Sigmoid colon (tissue), 7 donors: ENCODE measurements around the gene CDH20. TPM values are rescaled to one million over a fixed set of nuclear protein-coding genes. Genes with fewer than 3 reads are reported as not detected.
"Not testable (repeated sequence)": the region's sequence is repeated elsewhere in the genome, so short reads cannot be mapped to it uniquely, and the experiment has no call there.

Experiments
- DNase-seq: peaks from one replicate; pipeline ENCODE4 v3.0.0-alpha.2; 2019
- H3K27ac ChIP-seq, 4 donors: fragments of 200-600 bp; sonication (generic); one replicate each; pipeline ENCODE4 v1.5.1; 2016 to 2019; ENCODE audit warnings: mild to moderate bottlenecking in 1 of 4
- H3K27me3 ChIP-seq, 3 donors: fragments of 200-600 bp; sonication (generic); one replicate each; pipeline ENCODE4 v1.5.1; 2019; ENCODE audit warnings: mild to moderate bottlenecking in 1 of 3
- H3K36me3 ChIP-seq, 4 donors: fragments of 200-600 bp; sonication (generic); one replicate each; pipeline ENCODE4 v1.5.1; 2016 to 2019
- H3K4me1 ChIP-seq, 4 donors: fragments of 200-600 bp; sonication (generic); one replicate each; pipeline ENCODE4 v1.5.1; 2017 to 2019
- H3K4me3 ChIP-seq, 4 donors: fragments of 200-600 bp; sonication (generic); one replicate each; pipeline ENCODE4 v1.5.1; 2017 to 2019; ENCODE audit warnings: mild to moderate bottlenecking in 2 of 4, moderate library complexity in 1 of 4
- H3K9me3 ChIP-seq, 4 donors: fragments of 200-600 bp in 3 of 4; sonication (generic) in 3 of 4; one replicate each; pipeline versions ENCODE4 v1.5.1 to v1.6.1; 2013 to 2019
- EP300 ChIP-seq, 4 donors: sonication (generic); formaldehyde crosslinking; IDR thresholded peaks; one replicate each; pipeline ENCODE4 v1.6.1; 2017; ENCODE audit warnings: antibody characterized with exemption in 4 of 4
- POLR2A ChIP-seq, 2 donors: fragments of 450-650 bp; IDR thresholded peaks; one replicate each; pipeline ENCODE4 v1.6.1; 2016; ENCODE audit warnings: antibody characterized with exemption in 2 of 2, mild to moderate bottlenecking in 2 of 2, moderate library complexity in 2 of 2
- POLR2AphosphoS5 ChIP-seq, 4 donors: sonication (generic); formaldehyde crosslinking; IDR thresholded peaks; one replicate each; pipeline ENCODE4 v1.6.1; 2017; ENCODE audit warnings: antibody characterized with exemption in 4 of 4
- WGBS, 2 donors: extraction: QIAGEN DNeasy Blood & Tissue Kit; methylation state at CpG; one replicate each; pipeline ENCODE4 v1.1.7; 2013; 5-methylcytosine and 5-hydroxymethylcytosine counted together
- intact Hi-C: fragments of 100-400 bp; cut with DNase I; formaldehyde crosslinking; loops from one replicate; pipeline ENCODE4 v1.15.1; 2023
- polyA plus RNA-seq, 3 donors: library from polyadenylated mRNA; stranded (reverse); fragments of 200-250 nt; gene quantifications; one replicate each; pipeline ENCODE4 v1.2.3, GENCODE V29; 2013
- total RNA-seq, 4 donors: library from RNA; depleted of rRNA; stranded (reverse); fragments of >200 nt; gene quantifications; one replicate each; pipeline ENCODE4 v1.1.0, GENCODE V29; 2016
- TF ChIP-seq, protein P1 (sequence below), 4 experiments: fragments of 450-650 bp in 3 of 4; fragments of 200-600 bp in 1 of 4; IDR thresholded peaks; one replicate each; pipeline ENCODE4 v1.5.1; 2016 to 2019; ENCODE audit warnings: antibody characterized with exemption in 4 of 4, mild to moderate bottlenecking in 3 of 4, moderate library complexity in 2 of 4
- donor health status: healthy with polysubstance abuse.
- donor health status: Bipolar disorder and iron deficiency.
- donor health status: healthy.

Gene CDH20
- total and polyA plus RNA-seq, 7 donors = under 0.01 to 0.33 (median 0.21) TPM; not detected in 3

DNA sequence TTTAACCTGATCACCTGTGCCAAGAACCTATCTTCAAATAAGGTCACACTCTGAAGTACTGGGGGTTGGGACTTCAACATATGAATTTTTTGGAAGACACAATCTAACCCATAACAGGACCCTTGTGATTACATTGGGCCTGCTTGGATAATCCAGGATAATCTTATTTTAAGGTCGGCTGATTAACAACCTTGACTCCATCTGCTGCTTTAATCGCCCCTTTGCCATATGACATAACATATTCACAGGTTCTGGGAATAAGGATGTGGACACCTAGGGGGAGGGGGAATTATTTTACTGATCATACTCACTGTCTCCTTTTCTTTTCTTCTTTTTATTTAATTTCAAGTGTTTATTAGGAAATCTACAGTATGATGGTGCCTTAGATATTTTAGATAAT is 34.8 kb downstream of the CDH20 start:
- Histone ChIP-seq H3K36me3 (no peaks in the 10 kb centered on the region), H3K4me3 (no peak overlapping the region)
- no peak for DNase-seq

DNA sequence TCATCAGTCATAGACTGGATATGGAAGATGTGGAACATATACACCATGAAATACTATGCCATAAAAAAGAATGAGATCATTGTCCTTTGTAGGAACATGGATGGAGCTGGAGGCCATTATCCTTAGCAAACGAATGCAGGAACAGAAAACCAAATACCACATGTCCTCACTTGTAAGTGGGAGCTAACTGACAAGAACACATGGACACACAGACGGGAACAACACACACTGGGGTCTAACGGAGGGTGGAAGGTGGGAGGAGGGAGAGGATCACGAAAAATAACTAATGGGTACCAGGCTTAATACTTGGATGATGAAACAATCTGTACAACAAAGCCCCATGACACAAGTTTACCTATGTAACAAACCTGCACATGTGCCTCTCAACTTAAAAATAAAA is 36.4 kb downstream of the CDH20 start:
- not testable (repeated sequence) for H3K36me3 ChIP-seq, H3K4me3 ChIP-seq
- WGBS, 2 donors = 73 to 76% methylated on average over 4 of the region's 4 CpGs

More for the DNA sequence above, 34.8 kb downstream of the CDH20 start:
- intact Hi-C loops = no loop called here
- Histone ChIP-seq H3K27ac (no peak overlapping the region), H3K4me1 (no peaks in the 10 kb centered on the region), H3K9me3 (no peaks in the 10 kb centered on the region), H3K27me3 (no peaks in the 10 kb centered on the region)
- no peak for TF ChIP-seq EP300 (IDR thresholded peaks at IDR 0.05)
- TF ChIP-seq POLR2A (IDR thresholded peaks at IDR 0.05) = no peak
- TF ChIP-seq, protein P1, sequence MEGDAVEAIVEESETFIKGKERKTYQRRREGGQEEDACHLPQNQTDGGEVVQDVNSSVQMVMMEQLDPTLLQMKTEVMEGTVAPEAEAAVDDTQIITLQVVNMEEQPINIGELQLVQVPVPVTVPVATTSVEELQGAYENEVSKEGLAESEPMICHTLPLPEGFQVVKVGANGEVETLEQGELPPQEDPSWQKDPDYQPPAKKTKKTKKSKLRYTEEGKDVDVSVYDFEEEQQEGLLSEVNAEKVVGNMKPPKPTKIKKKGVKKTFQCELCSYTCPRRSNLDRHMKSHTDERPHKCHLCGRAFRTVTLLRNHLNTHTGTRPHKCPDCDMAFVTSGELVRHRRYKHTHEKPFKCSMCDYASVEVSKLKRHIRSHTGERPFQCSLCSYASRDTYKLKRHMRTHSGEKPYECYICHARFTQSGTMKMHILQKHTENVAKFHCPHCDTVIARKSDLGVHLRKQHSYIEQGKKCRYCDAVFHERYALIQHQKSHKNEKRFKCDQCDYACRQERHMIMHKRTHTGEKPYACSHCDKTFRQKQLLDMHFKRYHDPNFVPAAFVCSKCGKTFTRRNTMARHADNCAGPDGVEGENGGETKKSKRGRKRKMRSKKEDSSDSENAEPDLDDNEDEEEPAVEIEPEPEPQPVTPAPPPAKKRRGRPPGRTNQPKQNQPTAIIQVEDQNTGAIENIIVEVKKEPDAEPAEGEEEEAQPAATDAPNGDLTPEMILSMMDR (IDR thresholded peaks at IDR 0.05) = no peak
- TF ChIP-seq POLR2AphosphoS5 (IDR thresholded peaks at IDR 0.05) = no peak
- 91 to 92% methylated on average over 2 of the region's 2 CpGs for WGBS, 2 donors

GRCh38 chr18:61371111-61371510 is 37.9 kb downstream of the CDH20 start:
- no peak overlapping the region for H3K4me3 ChIP-seq
- WGBS, 2 donors = 92 to 94% methylated on average over 2 of the region's 2 CpGs
- H3K27ac ChIP-seq = no peak overlapping the region
- no peaks in the 10 kb centered on the region for H3K9me3 ChIP-seq
- no peaks in the 10 kb centered on the region for H3K36me3 ChIP-seq
- H3K27me3 ChIP-seq = no peaks in the 10 kb centered on the region
- intact Hi-C loops = no loop called here
- H3K4me1 ChIP-seq = no peaks in the 10 kb centered on the region
- no peak for DNase-seq
- TF ChIP-seq POLR2AphosphoS5 (IDR thresholded peaks at IDR 0.05) (no peak), POLR2A (IDR thresholded peaks at IDR 0.05) (no peak), EP300 (IDR thresholded peaks at IDR 0.05) (no peak)
- TF ChIP-seq, protein P1 (IDR thresholded peaks at IDR 0.05) = no peak

More for the DNA sequence above, 36.4 kb downstream of the CDH20 start:
- H3K9me3 ChIP-seq, H3K27me3 ChIP-seq, H3K4me1 ChIP-seq, DNase-seq, intact Hi-C loops, H3K27ac ChIP-seq: not testable (repeated sequence)

GRCh38 chr18:61379827-61380226 is 46.6 kb downstream of the CDH20 start:
- no peak overlapping the region for H3K27ac ChIP-seq
- TF ChIP-seq EP300 (IDR thresholded peaks at IDR 0.05) = no peak
- TF ChIP-seq POLR2AphosphoS5 (IDR thresholded peaks at IDR 0.05) = no peak
- TF ChIP-seq, protein P1 (IDR thresholded peaks at IDR 0.05) = no peak
- TF ChIP-seq POLR2A (IDR thresholded peaks at IDR 0.05) = no peak
- H3K4me1 ChIP-seq = no peaks in the 10 kb centered on the region
- no peaks in the 10 kb centered on the region for H3K27me3 ChIP-seq
- 46 to 70% methylated on average over 4 of the region's 4 CpGs for WGBS, 2 donors
- intact Hi-C loops = no loop called here
- DNase-seq = no peak
- H3K36me3 ChIP-seq = no peaks in the 10 kb centered on the region
- no peaks in the 10 kb centered on the region for H3K9me3 ChIP-seq
- H3K4me3 ChIP-seq = no peak overlapping the region

- WGBS, 2 donors = 22 to 67% methylated on average over 2 of the region's 2 CpGs
- no peaks in the 10 kb centered on the region for H3K4me1 ChIP-seq
- H3K27me3 ChIP-seq = no peaks in the 10 kb centered on the region
- H3K9me3 ChIP-seq = no peaks in the 10 kb centered on the region
- H3K36me3 ChIP-seq = no peaks in the 10 kb centered on the region
- no peak overlapping the region for H3K27ac ChIP-seq
- TF ChIP-seq, protein P1 (IDR thresholded peaks at IDR 0.05) = no peak
- TF ChIP-seq EP300 (IDR thresholded peaks at IDR 0.05) (no peak), POLR2A (IDR thresholded peaks at IDR 0.05) (no peak), POLR2AphosphoS5 (IDR thresholded peaks at IDR 0.05) (no peak)
- DNase-seq = no peak
- intact Hi-C loops = no loop called here
- no peak overlapping the region for H3K4me3 ChIP-seq
Measured at GRCh38 chr18:61388010-61388409, 54.8 kb downstream of the CDH20 start.
